ENCODE data around the gene STXBP6.

DNA sequence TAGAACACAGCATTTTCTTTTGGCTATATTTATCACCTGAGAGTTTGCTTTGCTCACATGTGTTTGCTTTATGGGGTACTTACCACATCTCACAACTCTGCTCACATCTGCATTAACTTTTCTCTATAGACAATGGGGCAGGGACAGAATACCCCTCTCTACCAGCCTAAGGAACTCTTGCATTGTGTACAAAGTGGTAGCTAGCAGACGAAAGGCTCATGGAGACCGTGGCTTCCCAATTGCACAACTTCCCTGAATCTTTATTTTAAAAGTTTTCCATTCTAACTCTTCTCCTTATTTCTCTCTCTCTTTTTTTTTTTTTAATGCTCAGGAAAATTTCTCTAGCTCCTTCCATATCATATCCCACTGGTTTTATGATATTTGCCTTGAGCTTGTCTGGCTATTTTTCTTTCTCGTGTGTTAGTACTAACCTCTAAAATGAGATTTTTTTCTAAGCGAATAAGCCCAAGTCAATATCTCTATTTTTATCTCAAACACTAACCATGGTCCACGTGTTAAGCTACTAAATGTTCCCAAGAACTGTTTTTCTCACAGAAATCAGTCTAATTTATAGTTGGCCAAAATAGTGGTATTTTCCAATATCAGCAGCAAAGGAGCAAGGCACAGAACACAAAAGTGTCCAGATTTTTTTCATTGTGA is 155.2 kb downstream of the STXBP6 start:
- TF ChIP-seq, protein P1, sequence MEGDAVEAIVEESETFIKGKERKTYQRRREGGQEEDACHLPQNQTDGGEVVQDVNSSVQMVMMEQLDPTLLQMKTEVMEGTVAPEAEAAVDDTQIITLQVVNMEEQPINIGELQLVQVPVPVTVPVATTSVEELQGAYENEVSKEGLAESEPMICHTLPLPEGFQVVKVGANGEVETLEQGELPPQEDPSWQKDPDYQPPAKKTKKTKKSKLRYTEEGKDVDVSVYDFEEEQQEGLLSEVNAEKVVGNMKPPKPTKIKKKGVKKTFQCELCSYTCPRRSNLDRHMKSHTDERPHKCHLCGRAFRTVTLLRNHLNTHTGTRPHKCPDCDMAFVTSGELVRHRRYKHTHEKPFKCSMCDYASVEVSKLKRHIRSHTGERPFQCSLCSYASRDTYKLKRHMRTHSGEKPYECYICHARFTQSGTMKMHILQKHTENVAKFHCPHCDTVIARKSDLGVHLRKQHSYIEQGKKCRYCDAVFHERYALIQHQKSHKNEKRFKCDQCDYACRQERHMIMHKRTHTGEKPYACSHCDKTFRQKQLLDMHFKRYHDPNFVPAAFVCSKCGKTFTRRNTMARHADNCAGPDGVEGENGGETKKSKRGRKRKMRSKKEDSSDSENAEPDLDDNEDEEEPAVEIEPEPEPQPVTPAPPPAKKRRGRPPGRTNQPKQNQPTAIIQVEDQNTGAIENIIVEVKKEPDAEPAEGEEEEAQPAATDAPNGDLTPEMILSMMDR (IDR thresholded peaks at IDR 0.05 in 2 of 3, conservative IDR thresholded peaks at IDR 0.05 in 1 of 3; ENCODE audit: control insufficient read depth in 2 of 3, extremely low read depth in 1 of 3, insufficient read depth in 1 of 3, low read depth in 3 of 3, low read length in 3 of 3), result no peak
- TF ChIP-seq, protein P2, sequence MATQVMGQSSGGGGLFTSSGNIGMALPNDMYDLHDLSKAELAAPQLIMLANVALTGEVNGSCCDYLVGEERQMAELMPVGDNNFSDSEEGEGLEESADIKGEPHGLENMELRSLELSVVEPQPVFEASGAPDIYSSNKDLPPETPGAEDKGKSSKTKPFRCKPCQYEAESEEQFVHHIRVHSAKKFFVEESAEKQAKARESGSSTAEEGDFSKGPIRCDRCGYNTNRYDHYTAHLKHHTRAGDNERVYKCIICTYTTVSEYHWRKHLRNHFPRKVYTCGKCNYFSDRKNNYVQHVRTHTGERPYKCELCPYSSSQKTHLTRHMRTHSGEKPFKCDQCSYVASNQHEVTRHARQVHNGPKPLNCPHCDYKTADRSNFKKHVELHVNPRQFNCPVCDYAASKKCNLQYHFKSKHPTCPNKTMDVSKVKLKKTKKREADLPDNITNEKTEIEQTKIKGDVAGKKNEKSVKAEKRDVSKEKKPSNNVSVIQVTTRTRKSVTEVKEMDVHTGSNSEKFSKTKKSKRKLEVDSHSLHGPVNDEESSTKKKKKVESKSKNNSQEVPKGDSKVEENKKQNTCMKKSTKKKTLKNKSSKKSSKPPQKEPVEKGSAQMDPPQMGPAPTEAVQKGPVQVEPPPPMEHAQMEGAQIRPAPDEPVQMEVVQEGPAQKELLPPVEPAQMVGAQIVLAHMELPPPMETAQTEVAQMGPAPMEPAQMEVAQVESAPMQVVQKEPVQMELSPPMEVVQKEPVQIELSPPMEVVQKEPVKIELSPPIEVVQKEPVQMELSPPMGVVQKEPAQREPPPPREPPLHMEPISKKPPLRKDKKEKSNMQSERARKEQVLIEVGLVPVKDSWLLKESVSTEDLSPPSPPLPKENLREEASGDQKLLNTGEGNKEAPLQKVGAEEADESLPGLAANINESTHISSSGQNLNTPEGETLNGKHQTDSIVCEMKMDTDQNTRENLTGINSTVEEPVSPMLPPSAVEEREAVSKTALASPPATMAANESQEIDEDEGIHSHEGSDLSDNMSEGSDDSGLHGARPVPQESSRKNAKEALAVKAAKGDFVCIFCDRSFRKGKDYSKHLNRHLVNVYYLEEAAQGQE (IDR thresholded peaks at IDR 0.05; ENCODE audit: low read depth, low read length), result no peak
- TF ChIP-seq, protein P3, sequence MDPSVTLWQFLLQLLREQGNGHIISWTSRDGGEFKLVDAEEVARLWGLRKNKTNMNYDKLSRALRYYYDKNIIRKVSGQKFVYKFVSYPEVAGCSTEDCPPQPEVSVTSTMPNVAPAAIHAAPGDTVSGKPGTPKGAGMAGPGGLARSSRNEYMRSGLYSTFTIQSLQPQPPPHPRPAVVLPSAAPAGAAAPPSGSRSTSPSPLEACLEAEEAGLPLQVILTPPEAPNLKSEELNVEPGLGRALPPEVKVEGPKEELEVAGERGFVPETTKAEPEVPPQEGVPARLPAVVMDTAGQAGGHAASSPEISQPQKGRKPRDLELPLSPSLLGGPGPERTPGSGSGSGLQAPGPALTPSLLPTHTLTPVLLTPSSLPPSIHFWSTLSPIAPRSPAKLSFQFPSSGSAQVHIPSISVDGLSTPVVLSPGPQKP (IDR thresholded peaks at IDR 0.05; ENCODE audit: low read depth, low read length), result no peak
- TF ChIP-seq YY1 (IDR thresholded peaks at IDR 0.05; ENCODE audit: low read depth, low read length), result no peak
- TF ChIP-seq ZNF274 (IDR thresholded peaks at IDR 0.05; ENCODE audit: insufficient read depth, insufficient read length), result no peak
- no peak for TF ChIP-seq HDGF (IDR thresholded peaks at IDR 0.05)
- TF ChIP-seq ZZZ3 (IDR thresholded peaks at IDR 0.05; ENCODE audit: control insufficient read depth, insufficient read length, low read depth), result no peak
- TF ChIP-seq, protein P4, sequence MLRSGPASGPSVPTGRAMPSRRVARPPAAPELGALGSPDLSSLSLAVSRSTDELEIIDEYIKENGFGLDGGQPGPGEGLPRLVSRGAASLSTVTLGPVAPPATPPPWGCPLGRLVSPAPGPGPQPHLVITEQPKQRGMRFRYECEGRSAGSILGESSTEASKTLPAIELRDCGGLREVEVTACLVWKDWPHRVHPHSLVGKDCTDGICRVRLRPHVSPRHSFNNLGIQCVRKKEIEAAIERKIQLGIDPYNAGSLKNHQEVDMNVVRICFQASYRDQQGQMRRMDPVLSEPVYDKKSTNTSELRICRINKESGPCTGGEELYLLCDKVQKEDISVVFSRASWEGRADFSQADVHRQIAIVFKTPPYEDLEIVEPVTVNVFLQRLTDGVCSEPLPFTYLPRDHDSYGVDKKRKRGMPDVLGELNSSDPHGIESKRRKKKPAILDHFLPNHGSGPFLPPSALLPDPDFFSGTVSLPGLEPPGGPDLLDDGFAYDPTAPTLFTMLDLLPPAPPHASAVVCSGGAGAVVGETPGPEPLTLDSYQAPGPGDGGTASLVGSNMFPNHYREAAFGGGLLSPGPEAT (IDR thresholded peaks at IDR 0.05; ENCODE audit: low read depth), result no peak
- TF ChIP-seq TCF12 (IDR thresholded peaks at IDR 0.05; ENCODE audit: low read depth, low read length), result no peak
- no peak for TF ChIP-seq KLF5 (IDR thresholded peaks at IDR 0.05; ENCODE audit: partially characterized antibody)
- TF ChIP-seq, protein P5, sequence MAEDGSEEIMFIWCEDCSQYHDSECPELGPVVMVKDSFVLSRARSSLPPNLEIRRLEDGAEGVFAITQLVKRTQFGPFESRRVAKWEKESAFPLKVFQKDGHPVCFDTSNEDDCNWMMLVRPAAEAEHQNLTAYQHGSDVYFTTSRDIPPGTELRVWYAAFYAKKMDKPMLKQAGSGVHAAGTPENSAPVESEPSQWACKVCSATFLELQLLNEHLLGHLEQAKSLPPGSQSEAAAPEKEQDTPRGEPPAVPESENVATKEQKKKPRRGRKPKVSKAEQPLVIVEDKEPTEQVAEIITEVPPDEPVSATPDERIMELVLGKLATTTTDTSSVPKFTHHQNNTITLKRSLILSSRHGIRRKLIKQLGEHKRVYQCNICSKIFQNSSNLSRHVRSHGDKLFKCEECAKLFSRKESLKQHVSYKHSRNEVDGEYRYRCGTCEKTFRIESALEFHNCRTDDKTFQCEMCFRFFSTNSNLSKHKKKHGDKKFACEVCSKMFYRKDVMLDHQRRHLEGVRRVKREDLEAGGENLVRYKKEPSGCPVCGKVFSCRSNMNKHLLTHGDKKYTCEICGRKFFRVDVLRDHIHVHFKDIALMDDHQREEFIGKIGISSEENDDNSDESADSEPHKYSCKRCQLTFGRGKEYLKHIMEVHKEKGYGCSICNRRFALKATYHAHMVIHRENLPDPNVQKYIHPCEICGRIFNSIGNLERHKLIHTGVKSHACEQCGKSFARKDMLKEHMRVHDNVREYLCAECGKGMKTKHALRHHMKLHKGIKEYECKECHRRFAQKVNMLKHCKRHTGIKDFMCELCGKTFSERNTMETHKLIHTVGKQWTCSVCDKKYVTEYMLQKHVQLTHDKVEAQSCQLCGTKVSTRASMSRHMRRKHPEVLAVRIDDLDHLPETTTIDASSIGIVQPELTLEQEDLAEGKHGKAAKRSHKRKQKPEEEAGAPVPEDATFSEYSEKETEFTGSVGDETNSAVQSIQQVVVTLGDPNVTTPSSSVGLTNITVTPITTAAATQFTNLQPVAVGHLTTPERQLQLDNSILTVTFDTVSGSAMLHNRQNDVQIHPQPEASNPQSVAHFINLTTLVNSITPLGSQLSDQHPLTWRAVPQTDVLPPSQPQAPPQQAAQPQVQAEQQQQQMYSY (CRISPR knock-in tag; IDR thresholded peaks at IDR 0.05), result no peak
